MM.1S (cell line): ENCODE data around the gene MOBP.

Experiments used
- DNase-seq: peaks from one replicate; pipeline ENCODE4 v3.0.0-alpha.2; 2015
- H2AFZ ChIP-seq: fragments of 300-600 bp; sonication (generic); 2 replicates; pipeline ENCODE4 v1.6.0; 2016; ENCODE audit warnings: antibody characterized with exemption, low read length
- H3F3A ChIP-seq: fragments of 300-600 bp; sonication (generic); 2 replicates; pipeline ENCODE4 v1.6.1; 2016; ENCODE audit warnings: mild to moderate bottlenecking, antibody characterized with exemption, low read length, moderate library complexity, mixed read lengths; ENCODE audit not compliant: insufficient read depth
- H3K27ac ChIP-seq: fragments of 300-600 bp; sonication (generic); 2 replicates; pipeline ENCODE4 v1.5.1; 2016; ENCODE audit warnings: mild to moderate bottlenecking, low read length
- H3K27me3 ChIP-seq: fragments of 300-600 bp; sonication (generic); replicated peaks from 2 replicates; pipeline ENCODE4 v1.6.0; 2016; ENCODE audit warnings: low read length; ENCODE audit not compliant: insufficient read depth
- H3K36me3 ChIP-seq: fragments of 300-600 bp; sonication (generic); replicated peaks from 2 replicates; pipeline ENCODE4 v1.6.1; 2016; ENCODE audit warnings: mild to moderate bottlenecking, low read length, mixed read lengths; ENCODE audit not compliant: insufficient read depth
- H3K4me1 ChIP-seq: fragments of 300-600 bp; sonication (generic); 2 replicates; pipeline ENCODE4 v1.6.1; 2016; ENCODE audit warnings: low read length, mixed read lengths
- H3K4me2 ChIP-seq: fragments of 300-600 bp; sonication (generic); 2 replicates; pipeline ENCODE4 v1.6.0; 2016; ENCODE audit warnings: low read depth, low read length
- H3K4me3 ChIP-seq: fragments of 300-600 bp; sonication (generic); 2 replicates; pipeline ENCODE4 v1.5.1; 2016; ENCODE audit warnings: low read length, mixed read lengths
- H3K79me2 ChIP-seq: fragments of 300-600 bp; sonication (generic); 2 replicates; pipeline ENCODE4 v1.6.1; 2016; ENCODE audit warnings: mixed run types, low read length, mixed read lengths
- H3K9ac ChIP-seq: fragments of 300-600 bp; sonication (generic); 2 replicates; pipeline ENCODE4 v1.6.1; 2016; ENCODE audit warnings: low read length, mixed read lengths
- H3K9me2 ChIP-seq: fragments of 300-600 bp; sonication (generic); replicated peaks from 2 replicates; pipeline ENCODE4 v1.6.1; 2016; ENCODE audit warnings: mild to moderate bottlenecking, low read length, mixed read lengths; ENCODE audit not compliant: insufficient read depth
- H3K9me3 ChIP-seq: fragments of 300-600 bp; sonication (generic); replicated peaks from 2 replicates; pipeline ENCODE4 v1.6.1; 2016; ENCODE audit warnings: mild to moderate bottlenecking, low read length, mixed read lengths; ENCODE audit not compliant: insufficient read depth
- H4K20me1 ChIP-seq: fragments of 300-600 bp; sonication (generic); 2 replicates; pipeline ENCODE4 v1.6.1; 2016; ENCODE audit warnings: mild to moderate bottlenecking, low read length, moderate library complexity, mixed read lengths; ENCODE audit not compliant: insufficient read depth
- CTCF ChIP-seq: fragments of 300-600 bp; sonication (generic); IDR thresholded peaks from 2 replicates; pipeline ENCODE4 v1.5.1; 2016; ENCODE audit warnings: antibody characterized with exemption, low read length, mixed read lengths
- EZH2 ChIP-seq: fragments of 300-600 bp; sonication (generic); optimal IDR thresholded peaks from 2 replicates; pipeline ENCODE3; 2017; ENCODE audit warnings: low read depth, mild to moderate bottlenecking, antibody characterized with exemption, low read length, mixed read lengths
- EZH2phosphoT487 ChIP-seq: fragments of 300-600 bp; sonication (generic); IDR thresholded peaks from 2 replicates; pipeline ENCODE4 v1.6.1; 2018; ENCODE audit warnings: antibody characterized with exemption, low read length

The MOBP gene

GRCh38 chr3:39531665-39532064 is 64.2 kb downstream of the MOBP start:
- no peaks in the 10 kb centered on the region for H3K27me3 ChIP-seq
- no peak overlapping the region for H3K27ac ChIP-seq
- no peak overlapping the region for H3K4me2 ChIP-seq
- H3K79me2 ChIP-seq: no peaks in the 10 kb centered on the region
- no peak for DNase-seq
- H4K20me1 ChIP-seq: no peaks in the 10 kb centered on the region
- no peaks in the 10 kb centered on the region for H3K36me3 ChIP-seq
- H3F3A ChIP-seq: no peaks in the 10 kb centered on the region
- no peak overlapping the region for H3K4me3 ChIP-seq
- H3K9me2 ChIP-seq: no peaks in the 10 kb centered on the region
- no peaks in the 10 kb centered on the region for H3K9me3 ChIP-seq
- no peak overlapping the region for H2AFZ ChIP-seq
- TF ChIP-seq EZH2 (no peak), CTCF (no peak), EZH2phosphoT487 (no peak)
- no peak overlapping the region for H3K9ac ChIP-seq
- H3K4me1 ChIP-seq: no peaks in the 10 kb centered on the region

- H3K27ac ChIP-seq: no peak overlapping the region
- TF ChIP-seq EZH2 (no peak), CTCF (no peak), EZH2phosphoT487 (no peak)
- no peak overlapping the region for H2AFZ ChIP-seq
- H3K36me3 ChIP-seq: no peaks in the 10 kb centered on the region
- no peaks in the 10 kb centered on the region for H3K4me1 ChIP-seq
- H3K9me2 ChIP-seq: no peaks in the 10 kb centered on the region
- no peaks in the 10 kb centered on the region for H3K79me2 ChIP-seq
- no peak overlapping the region for H3K4me3 ChIP-seq
- no peaks in the 10 kb centered on the region for H3K27me3 ChIP-seq
- no peak for DNase-seq
- H4K20me1 ChIP-seq: no peaks in the 10 kb centered on the region
- H3K9me3 ChIP-seq: no peaks in the 10 kb centered on the region
- H3K4me2 ChIP-seq: no peak overlapping the region
- H3F3A ChIP-seq: no peaks in the 10 kb centered on the region
- no peak overlapping the region for H3K9ac ChIP-seq
These were observed 65.3 kb downstream of the MOBP start for GRCh38 chr3:39532777-39533176.

GRCh38 chr3:39533226-39533625 is 65.7 kb downstream of the MOBP start:
- no peaks in the 10 kb centered on the region for H3K27me3 ChIP-seq
- no peaks in the 10 kb centered on the region for H3K9me2 ChIP-seq
- H3K9ac ChIP-seq: no peak overlapping the region
- H3K4me2 ChIP-seq: no peak overlapping the region
- H3K4me1 ChIP-seq: no peaks in the 10 kb centered on the region
- H2AFZ ChIP-seq: no peak overlapping the region
- no peaks in the 10 kb centered on the region for H3K79me2 ChIP-seq
- no peak overlapping the region for H3K4me3 ChIP-seq
- H4K20me1 ChIP-seq: no peaks in the 10 kb centered on the region
- no peaks in the 10 kb centered on the region for H3K9me3 ChIP-seq
- H3K27ac ChIP-seq: no peak overlapping the region
- no peaks in the 10 kb centered on the region for H3F3A ChIP-seq
- no peak for DNase-seq
- TF ChIP-seq CTCF: no peak
- no peak for TF ChIP-seq EZH2phosphoT487
- no peak for TF ChIP-seq EZH2
- H3K36me3 ChIP-seq: no peaks in the 10 kb centered on the region
